ENCODE data around the gene ACOX3. TPM values are rescaled to one million over a fixed set of nuclear protein-coding genes. Genes with fewer than 3 reads are reported as not detected.
A peak's percentile ranks its signal among the peaks of the same experiment; 100 is the strongest.

Gene ACOX3
- total RNA-seq, 4 donors from 2014 or later: 17.9 to 31.1 (median 22.5) TPM

DNA sequence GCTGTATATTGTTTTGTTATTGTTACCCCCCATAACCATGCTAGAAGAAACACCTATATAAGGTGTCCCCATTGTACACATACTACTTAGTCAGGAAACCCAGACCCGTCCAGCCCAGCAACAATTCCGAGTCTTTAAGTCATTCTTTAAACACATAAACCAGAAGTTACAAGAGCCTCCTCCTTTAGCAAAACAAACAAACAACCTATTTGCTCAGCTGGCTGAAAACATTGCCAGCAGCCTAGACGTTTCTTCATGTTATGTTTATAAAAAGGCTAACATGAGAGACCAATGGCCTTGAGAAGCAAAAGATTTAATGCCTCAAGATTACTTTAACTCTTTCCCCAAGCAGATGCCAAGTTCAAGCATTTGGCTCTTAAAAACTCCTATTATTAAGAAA lies 1.4 kb downstream of the ACOX3 start:
- no peak for DNase-seq
- intact Hi-C loops (cut with DNase I; ENCODE audit: low total_unique reads): no loop called here
- H3K27ac ChIP-seq: no peak overlapping the region
- H3K4me1 ChIP-seq: peaks cover 0 to 14% of the 10 kb centered on the region in 2 donors
- TF ChIP-seq, protein P1, sequence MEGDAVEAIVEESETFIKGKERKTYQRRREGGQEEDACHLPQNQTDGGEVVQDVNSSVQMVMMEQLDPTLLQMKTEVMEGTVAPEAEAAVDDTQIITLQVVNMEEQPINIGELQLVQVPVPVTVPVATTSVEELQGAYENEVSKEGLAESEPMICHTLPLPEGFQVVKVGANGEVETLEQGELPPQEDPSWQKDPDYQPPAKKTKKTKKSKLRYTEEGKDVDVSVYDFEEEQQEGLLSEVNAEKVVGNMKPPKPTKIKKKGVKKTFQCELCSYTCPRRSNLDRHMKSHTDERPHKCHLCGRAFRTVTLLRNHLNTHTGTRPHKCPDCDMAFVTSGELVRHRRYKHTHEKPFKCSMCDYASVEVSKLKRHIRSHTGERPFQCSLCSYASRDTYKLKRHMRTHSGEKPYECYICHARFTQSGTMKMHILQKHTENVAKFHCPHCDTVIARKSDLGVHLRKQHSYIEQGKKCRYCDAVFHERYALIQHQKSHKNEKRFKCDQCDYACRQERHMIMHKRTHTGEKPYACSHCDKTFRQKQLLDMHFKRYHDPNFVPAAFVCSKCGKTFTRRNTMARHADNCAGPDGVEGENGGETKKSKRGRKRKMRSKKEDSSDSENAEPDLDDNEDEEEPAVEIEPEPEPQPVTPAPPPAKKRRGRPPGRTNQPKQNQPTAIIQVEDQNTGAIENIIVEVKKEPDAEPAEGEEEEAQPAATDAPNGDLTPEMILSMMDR (IDR thresholded peaks at IDR 0.05): no peak
- TF ChIP-seq POLR2A (IDR thresholded peaks at IDR 0.05): no peak
- no peaks in the 10 kb centered on the region for H3K36me3 ChIP-seq
- H3K4me3 ChIP-seq: no peak overlapping the region
- H3K27me3 ChIP-seq: no peaks in the 10 kb centered on the region
- no peaks in the 10 kb centered on the region for H3K9me3 ChIP-seq

GRCh38 chr4:8438743-8439142 lies 1.8 kb downstream of the ACOX3 start:
- TF ChIP-seq, protein P1 (IDR thresholded peaks at IDR 0.05): no peak
- no peak for TF ChIP-seq POLR2A (IDR thresholded peaks at IDR 0.05)
- no peak overlapping the region for H3K27ac ChIP-seq
- intact Hi-C loops (cut with DNase I; ENCODE audit: low total_unique reads): no loop called here
- peaks cover 0 to 14% of the 10 kb centered on the region in 2 donors for H3K4me1 ChIP-seq
- no peaks in the 10 kb centered on the region for H3K9me3 ChIP-seq
- H3K36me3 ChIP-seq: no peaks in the 10 kb centered on the region
- H3K4me3 ChIP-seq: no peak overlapping the region
- no peaks in the 10 kb centered on the region for H3K27me3 ChIP-seq
- no peak for DNase-seq

DNA sequence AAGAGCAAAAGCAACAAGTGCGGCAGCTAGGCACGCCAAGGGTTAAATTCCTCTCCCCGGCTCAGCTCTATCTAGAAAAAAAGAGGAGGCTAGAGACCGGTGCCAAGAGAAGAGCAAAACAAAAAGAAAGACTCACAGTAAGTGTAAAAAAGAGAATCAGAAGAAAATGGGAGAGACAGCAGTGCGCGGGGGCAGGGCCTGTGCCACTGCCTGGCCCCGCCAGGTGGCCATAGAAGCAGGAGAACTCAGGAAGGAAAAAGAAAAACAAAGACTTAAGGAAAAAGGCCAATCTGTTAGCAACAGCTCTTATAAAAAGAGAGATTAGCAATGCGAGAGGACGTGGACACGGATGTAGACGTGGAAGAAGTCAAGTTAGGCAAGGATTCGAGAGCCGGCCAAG lies 3.2 kb downstream of the ACOX3 start:
- no peaks in the 10 kb centered on the region for H3K36me3 ChIP-seq
- DNase-seq: peak; percentile 22 to 27
- peak overlapping the region; percentile 10 to 26 for H3K4me3 ChIP-seq
- no peaks in the 10 kb centered on the region for H3K27me3 ChIP-seq
- peak overlapping the region; percentile 76 to 80 for H3K27ac ChIP-seq
- no peak for TF ChIP-seq POLR2A (IDR thresholded peaks at IDR 0.05)
- TF ChIP-seq, protein P1 (IDR thresholded peaks at IDR 0.05): peak in 3 of 4 experiments; percentile 11 to 46 (median 43)
- no peaks in the 10 kb centered on the region for H3K9me3 ChIP-seq
- intact Hi-C loops (cut with DNase I; ENCODE audit: low total_unique reads): no loop called here
- peaks cover 0 to 11% of the 10 kb centered on the region in 2 donors for H3K4me1 ChIP-seq

DNA sequence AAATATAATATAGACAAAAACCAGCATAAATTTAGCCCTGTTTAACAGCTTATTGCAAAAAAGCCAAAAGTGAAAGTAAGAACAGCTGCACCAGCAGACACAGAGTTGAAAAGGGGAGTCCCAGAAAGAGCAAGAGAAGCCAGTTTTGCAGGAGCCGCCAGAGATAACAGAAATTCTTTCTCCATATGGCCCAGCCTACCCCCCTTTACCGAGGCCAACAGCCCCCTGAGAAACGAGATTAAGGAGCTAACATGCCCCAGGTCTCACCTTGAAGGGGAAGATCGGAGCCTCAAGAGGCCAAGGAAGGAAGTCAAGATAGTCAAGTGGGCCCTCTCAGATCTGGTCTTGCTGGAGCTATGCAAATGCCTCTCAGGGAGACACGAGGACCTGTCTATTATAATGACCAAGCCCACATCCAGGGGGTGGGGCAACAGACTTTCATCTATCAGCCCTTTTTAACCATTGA lies 4.8 kb downstream of the ACOX3 start:
- Histone ChIP-seq H3K27me3 (no peaks in the 10 kb centered on the region), H3K4me1 (no peaks in the 10 kb centered on the region), H3K27ac (peak overlapping the region; percentile 66 to 80), H3K4me3 (peak overlapping the region; percentile 5 to 24), H3K36me3 (no peaks in the 10 kb centered on the region), H3K9me3 (no peaks in the 10 kb centered on the region)
- DNase-seq: no peak
- intact Hi-C loops (cut with DNase I; ENCODE audit: low total_unique reads): no loop called here
- TF ChIP-seq, protein P1 (IDR thresholded peaks at IDR 0.05): no peak
- no peak for TF ChIP-seq POLR2A (IDR thresholded peaks at IDR 0.05)

DNA sequence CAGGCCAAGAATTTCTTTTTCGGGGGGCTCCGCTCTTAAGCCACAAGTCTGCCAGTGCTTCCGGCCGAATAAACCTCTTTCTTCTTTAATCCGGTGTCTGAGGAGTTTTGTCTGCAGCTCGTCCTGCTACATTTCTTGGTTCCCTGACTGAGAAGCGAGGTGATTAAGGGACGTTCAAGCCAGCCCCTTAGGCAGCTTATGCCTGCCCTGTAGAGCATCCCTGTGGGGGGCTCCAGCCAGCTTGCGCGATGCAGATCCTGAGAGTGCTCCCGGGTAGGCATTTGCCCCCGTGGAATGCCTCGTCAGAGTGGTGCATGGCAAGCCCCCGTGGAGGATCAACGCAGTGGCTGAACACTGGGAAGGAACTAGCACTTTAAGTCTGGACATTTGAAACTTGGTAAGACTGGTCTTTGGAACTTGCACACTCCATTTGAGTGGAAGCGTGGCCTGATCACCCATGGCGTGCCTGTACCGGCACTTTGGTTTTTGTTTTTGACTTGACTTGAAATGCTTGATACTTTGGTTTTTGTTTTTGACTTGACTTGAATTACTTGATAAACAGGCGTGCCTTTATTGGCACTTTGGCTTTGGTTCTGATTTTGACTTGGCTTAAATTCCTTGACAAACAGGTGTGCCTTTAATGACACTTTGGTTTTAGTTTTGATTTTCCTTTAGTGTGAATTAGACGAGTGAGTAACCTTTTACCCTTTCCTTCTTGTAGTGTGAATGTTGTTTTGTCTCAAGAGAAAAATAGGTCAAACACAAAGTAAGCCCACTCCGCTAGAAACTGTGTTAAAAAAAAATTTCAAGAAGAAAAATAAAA lies 6.1 kb downstream of the ACOX3 start:
- H3K27ac ChIP-seq: peak overlapping the region; percentile 66 to 80
- no peak for DNase-seq
- TF ChIP-seq, protein P1 (IDR thresholded peaks at IDR 0.05): no peak
- no peak for TF ChIP-seq POLR2A (IDR thresholded peaks at IDR 0.05)
- H3K36me3 ChIP-seq: no peaks in the 10 kb centered on the region
- no peaks in the 10 kb centered on the region for H3K9me3 ChIP-seq
- intact Hi-C loops (cut with DNase I; ENCODE audit: low total_unique reads): no loop called here
- no peak overlapping the region for H3K4me3 ChIP-seq
- no peaks in the 10 kb centered on the region for H3K27me3 ChIP-seq
- no peaks in the 10 kb centered on the region for H3K4me1 ChIP-seq
